IPS-NIHi7 (cell line): ENCODE data around the gene UNK.
A peak's percentile ranks its signal among the peaks of the same experiment; 100 is the strongest.
"Not testable (repeated sequence)": the region's sequence is repeated elsewhere in the genome, so short reads cannot be mapped to it uniquely, and the experiment has no call there.

Experiments used
- DNase-seq: peaks from one replicate; pipeline ENCODE4 v3.0.0; 2012; ENCODE audit warnings: mixed read lengths; ENCODE audit errors: extremely low spot score

The UNK gene

DNA sequence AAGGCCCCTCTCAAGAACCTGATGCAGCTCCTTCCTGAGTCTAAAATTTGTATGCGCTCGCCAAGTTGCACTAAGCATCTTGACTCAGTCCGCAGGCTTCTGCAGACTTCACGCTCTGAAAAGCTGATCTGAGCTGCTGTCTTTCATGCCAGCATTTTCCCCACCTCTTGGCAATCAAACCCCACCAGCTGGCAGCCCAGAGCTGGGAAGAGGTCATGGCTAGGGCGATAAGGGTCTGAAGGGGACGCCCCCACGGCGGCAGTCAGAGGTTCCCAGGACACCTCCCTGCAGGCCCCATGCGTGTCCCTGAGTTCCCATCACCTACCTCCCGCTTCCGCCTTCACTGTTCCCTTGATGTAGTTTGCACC, 64.7 kb downstream of the UNK start:
- DNase-seq, result no peak

- no peak for DNase-seq
These were observed 65.1 kb downstream of the UNK start for GRCh38 chr17:75849724-75850123.

DNA sequence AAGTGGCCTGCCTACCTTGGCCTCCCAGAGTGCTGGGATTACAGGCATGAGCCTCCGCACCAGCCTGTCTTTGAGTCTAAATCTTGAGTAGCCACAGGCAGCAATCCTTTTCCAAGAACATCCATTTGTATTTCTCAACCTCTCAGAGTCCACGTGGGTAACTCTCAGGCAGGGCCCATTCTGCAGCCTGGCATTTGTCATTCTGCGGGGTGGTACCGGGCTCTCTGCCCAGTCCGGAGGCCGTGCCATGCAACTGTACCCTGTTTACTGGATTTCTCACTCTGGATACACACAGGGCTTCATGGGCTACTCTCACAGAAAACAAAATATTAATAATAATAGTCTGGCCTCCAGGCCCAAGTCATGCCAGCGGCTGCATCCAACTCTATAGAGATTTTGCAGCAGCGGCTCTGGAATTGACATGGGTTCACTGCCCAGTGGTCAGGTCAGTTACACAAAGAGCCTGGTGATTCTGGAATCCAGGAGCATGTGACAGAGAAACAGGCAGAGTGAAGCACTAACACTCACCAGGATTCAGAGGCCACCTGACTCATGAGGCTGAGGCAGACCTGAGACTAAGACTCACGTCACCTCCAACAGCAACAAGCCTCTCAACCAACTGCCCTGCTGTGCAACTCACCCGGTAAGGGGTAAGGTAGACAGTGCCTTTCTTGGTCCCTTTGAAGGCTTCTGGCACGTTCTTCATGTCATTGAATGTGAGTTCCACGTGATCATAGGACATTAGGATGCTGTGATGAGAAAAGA, 66.5 kb downstream of the UNK start:
- no peak for DNase-seq

DNA sequence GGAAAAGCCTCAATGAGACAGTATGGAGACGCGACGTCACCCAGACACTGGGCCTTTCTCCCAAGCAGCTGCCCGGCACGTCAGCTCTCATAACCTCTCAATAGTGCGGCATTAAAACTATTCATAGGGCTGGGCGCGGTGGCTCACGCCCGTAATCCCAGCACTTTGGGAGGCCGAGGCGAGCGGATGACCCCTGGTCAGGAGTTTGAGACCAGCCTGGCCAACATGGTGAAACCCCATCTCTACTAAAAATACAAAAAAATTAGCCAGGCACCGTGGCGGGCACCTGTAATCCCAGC, 67.0 kb downstream of the UNK start:
- DNase-seq, result not testable (repeated sequence)

- no peak for DNase-seq
These were observed 68.8 kb downstream of the UNK start for GRCh38 chr17:75853433-75853832.

GRCh38 chr17:75854101-75854748, 69.6 kb downstream of the UNK start:
- DNase-seq, result no peak

- peak; percentile 54 for DNase-seq
These were observed 70.3 kb downstream of the UNK start for GRCh38 chr17:75854881-75855309.

DNA sequence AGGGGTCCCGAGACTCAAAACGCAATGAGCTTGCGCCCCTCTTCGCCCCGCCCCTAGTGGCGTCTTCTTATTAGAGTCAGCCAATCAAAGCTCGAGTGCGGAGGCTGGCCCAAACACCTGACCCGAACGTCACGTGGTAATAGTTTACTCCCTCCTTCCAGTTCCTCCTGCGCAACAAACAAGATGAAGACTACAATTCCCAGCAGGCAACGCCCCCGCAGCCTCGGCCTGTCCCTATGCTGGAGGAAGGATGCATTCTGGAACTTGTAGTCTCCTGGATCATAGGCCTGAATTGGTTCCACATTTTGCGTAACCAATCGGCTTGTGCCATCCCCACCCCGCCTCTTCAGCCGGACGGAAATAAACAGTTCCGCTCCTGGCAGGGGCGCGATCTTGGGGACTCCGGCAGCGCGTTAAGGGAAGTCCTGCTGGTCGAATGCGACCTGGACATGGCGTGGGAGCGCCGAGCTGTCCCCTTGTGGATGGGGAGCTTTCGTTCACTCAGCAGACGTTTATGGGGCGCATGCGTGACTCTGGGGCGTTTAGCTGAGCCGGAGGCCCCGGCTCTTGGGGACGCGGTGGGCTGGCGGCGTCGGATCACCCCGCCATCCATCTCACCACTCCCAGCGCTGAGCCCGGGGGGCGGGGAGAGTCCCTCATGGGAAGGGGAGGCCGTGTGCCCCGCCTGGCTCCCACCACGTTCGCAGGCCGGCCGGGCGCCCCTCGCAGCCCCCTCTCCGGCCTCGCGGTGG, 70.9 kb downstream of the UNK start, which contains the start of gene WBP2:
WBP2 (minus strand) TSS at position 26 of the 752 bp plus-strand sequence. CDS start 38 bp downstream, outside the sequence.
- peak; percentile 97 for DNase-seq

GRCh38 chr17:75856062-75856756, 71.6 kb downstream of the UNK start:
- DNase-seq, result peak; percentile 34

DNA sequence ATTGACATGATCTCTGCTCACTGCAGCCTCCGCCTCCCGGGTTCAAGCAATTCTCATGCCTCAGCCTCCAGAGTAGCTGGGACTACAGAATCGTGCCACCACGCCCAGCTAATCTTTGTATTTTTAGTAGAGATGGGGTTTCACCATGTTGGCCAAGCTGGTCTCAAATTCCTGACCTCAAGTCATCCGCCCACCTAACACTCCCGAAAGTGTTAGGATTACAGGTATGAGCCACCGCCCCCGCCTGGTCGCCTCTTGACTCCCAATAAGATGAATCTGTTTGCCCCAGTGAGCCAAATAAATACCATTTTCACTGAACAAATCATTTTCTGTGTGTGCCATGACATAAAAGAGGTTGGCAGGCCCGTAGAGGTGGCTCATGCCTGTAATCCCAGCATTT, 74.8 kb downstream of the UNK start:
- DNase-seq, result not testable (repeated sequence)

GRCh38 chr17:75861927-75862317, 77.3 kb downstream of the UNK start:
- DNase-seq, result no peak

GRCh38 chr17:75864448-75864871, 79.9 kb downstream of the UNK start:
- DNase-seq, result peak; percentile 62

- not testable (repeated sequence) for DNase-seq
These were observed 80.3 kb downstream of the UNK start for GRCh38 chr17:75864887-75865286.

GRCh38 chr17:75865404-75866188, 81.0 kb downstream of the UNK start:
- DNase-seq, result not testable (repeated sequence)

DNA sequence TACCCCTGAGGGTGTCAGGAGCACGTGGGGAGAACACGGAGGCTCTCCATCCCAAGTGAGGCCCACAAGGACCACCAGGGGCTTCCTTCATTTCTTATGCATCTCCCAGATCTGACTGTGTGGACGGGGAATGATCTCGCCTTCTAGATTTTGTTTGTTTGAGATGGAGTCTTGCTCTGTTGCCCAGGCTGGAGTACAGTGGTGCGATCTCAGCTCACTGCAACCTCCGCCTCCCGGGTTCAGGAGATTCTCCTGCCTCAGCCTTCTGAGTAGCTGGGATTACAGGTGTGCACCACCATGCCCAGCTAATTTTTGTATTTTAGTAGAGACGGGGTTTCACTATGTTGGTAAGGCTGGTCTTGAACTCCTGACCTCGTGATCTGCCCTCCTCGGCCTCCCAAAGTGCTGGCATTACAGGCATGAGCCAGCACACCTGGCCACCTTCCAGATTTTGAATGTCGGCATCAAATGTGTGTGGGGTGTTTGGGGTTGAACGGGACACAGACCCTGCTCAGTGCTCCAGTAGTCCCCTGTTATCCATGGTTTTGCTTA, 84.2 kb downstream of the UNK start:
- not testable (repeated sequence) for DNase-seq

GRCh38 chr17:75869282-75870141, 84.9 kb downstream of the UNK start:
- no peak for DNase-seq

DNA sequence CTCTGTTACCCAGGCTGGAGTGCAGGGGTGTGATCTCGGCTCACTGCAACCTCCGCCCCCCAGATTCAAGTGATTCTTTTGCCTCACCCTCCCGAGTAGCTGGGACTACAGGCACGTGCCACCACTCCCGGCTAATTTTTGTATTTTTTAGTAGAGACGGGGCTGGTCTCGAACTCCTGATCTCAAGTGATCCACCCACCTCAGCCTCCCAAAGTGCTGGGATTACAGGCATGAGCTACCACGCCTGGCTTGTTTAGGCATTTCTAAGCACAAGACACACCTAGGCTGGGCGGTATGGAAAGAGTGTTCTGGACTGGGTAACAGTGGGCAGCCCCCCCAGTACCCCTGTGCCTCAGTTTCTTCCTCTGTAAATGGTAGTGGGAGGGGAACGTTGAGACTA, 85.6 kb downstream of the UNK start:
- DNase-seq, result not testable (repeated sequence)

DNA sequence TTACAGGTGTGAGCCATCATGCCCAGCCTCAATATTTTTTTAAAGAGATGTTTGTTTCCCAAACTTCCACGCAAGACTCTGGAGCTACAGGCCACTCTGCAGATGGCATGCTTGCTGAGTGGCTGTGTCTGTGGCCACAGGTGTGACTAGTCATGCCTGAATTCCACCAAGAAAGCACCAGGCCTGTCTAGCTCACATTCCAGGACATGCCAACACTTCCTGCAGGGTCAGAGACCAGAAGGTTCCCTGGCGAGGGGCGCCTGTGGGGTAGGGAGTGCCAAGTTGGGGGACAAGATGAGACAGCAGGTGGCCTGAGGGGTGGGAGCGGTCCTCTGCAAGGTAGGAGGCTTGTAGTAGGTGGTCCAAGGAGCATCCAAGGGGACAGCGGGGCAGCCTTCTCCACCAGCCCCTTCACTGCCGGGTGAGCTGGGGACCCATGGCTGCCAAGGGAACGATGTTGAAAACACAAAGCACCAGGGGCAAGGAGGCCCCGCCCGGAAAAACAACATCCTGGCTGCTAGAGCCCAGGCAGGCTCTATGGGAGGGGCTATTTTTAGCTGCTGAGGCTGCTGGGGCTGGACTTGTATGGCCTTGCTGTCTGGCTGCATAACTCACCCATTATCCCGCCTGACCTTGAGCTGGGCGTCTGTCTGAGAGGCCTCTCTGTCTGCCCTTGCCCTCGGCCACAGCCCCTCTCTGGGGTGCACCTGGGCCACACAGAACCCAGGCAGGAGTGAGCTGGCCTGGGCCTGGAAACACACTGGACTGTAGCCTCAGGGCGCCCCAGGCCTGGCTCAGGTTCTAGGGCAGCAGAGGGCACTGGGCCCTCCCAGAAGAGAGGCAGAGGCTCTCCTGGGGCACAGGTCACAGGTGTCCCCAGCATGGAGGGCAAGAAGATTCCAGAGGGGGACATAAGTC, 88.1 kb downstream of the UNK start:
- DNase-seq, result no peak
